ENCODE results near the gene SLC39A11.

SLC39A11 gene

DNA sequence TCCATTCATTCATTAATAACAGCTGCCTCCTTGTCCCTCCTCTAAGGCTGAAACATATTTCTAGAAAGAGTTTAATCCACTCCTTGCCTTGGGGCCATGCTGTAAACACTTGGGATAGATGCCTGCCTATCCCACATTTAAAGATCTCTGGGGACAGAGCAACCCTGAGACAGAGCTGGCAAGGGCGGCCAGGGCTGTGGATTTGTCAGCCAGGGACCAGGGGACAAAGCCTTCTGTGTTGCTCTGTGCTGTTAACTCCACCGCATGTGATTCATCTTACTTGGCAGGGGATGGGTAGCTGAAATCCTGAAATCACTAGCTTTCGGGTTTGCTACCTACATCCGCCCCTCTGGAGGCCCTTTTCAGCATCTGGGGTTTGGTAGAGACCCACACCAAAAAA lies 392.9 kb downstream of the SLC39A11 start:
- TF ChIP-seq, protein P1, sequence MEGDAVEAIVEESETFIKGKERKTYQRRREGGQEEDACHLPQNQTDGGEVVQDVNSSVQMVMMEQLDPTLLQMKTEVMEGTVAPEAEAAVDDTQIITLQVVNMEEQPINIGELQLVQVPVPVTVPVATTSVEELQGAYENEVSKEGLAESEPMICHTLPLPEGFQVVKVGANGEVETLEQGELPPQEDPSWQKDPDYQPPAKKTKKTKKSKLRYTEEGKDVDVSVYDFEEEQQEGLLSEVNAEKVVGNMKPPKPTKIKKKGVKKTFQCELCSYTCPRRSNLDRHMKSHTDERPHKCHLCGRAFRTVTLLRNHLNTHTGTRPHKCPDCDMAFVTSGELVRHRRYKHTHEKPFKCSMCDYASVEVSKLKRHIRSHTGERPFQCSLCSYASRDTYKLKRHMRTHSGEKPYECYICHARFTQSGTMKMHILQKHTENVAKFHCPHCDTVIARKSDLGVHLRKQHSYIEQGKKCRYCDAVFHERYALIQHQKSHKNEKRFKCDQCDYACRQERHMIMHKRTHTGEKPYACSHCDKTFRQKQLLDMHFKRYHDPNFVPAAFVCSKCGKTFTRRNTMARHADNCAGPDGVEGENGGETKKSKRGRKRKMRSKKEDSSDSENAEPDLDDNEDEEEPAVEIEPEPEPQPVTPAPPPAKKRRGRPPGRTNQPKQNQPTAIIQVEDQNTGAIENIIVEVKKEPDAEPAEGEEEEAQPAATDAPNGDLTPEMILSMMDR (conservative IDR thresholded peaks at IDR 0.05; ENCODE audit: low read depth, low read length) = no peak
- Histone ChIP-seq H3K4me3 (IDR thresholded peaks at IDR 0.05; ENCODE audit: insufficient read depth, low read depth, low read length) (no peak overlapping the region), H3K27ac (no peak overlapping the region), H3K36me3 (ENCODE audit: insufficient read depth) (no peaks in the 10 kb centered on the region), H3K4me1 (ENCODE audit: low read depth, poor library complexity, severe bottlenecking) (no peaks in the 10 kb centered on the region), H3K79me2 (ENCODE audit: insufficient read depth, low read depth) (no peaks in the 10 kb centered on the region), H3K9ac (no peak overlapping the region), H3K4me2 (no peak overlapping the region), H3K27me3 (ENCODE audit: insufficient read depth, low read depth) (no peaks in the 10 kb centered on the region), H4K20me1 (ENCODE audit: insufficient read depth) (no peaks in the 10 kb centered on the region), H2AFZ (ENCODE audit: low read depth) (no peak overlapping the region)

- H3K36me3 ChIP-seq (ENCODE audit: insufficient read depth) = no peaks in the 10 kb centered on the region
- H3K27me3 ChIP-seq (ENCODE audit: insufficient read depth, low read depth) = no peaks in the 10 kb centered on the region
- no peak overlapping the region for H3K4me2 ChIP-seq
- no peak overlapping the region for H3K27ac ChIP-seq
- H3K4me3 ChIP-seq (IDR thresholded peaks at IDR 0.05; ENCODE audit: insufficient read depth, low read depth, low read length) = no peak overlapping the region
- no peak overlapping the region for H3K9ac ChIP-seq
- TF ChIP-seq, protein P1 (conservative IDR thresholded peaks at IDR 0.05; ENCODE audit: low read depth, low read length) = no peak
- no peak overlapping the region for H2AFZ ChIP-seq (ENCODE audit: low read depth)
- no peaks in the 10 kb centered on the region for H3K79me2 ChIP-seq (ENCODE audit: insufficient read depth, low read depth)
- no peaks in the 10 kb centered on the region for H3K4me1 ChIP-seq (ENCODE audit: low read depth, poor library complexity, severe bottlenecking)
- H4K20me1 ChIP-seq (ENCODE audit: insufficient read depth) = no peaks in the 10 kb centered on the region
These were observed 394.8 kb downstream of the SLC39A11 start for GRCh38 chr17:72697602-72698146.

- Histone ChIP-seq H3K36me3 (ENCODE audit: insufficient read depth) (no peaks in the 10 kb centered on the region), H3K4me1 (ENCODE audit: low read depth, poor library complexity, severe bottlenecking) (no peaks in the 10 kb centered on the region), H2AFZ (ENCODE audit: low read depth) (no peak overlapping the region), H3K4me3 (IDR thresholded peaks at IDR 0.05; ENCODE audit: insufficient read depth, low read depth, low read length) (no peak overlapping the region), H3K79me2 (ENCODE audit: insufficient read depth, low read depth) (no peaks in the 10 kb centered on the region), H4K20me1 (ENCODE audit: insufficient read depth) (no peaks in the 10 kb centered on the region), H3K27me3 (ENCODE audit: insufficient read depth, low read depth) (no peaks in the 10 kb centered on the region), H3K4me2 (no peak overlapping the region), H3K27ac (no peak overlapping the region), H3K9ac (no peak overlapping the region)
- TF ChIP-seq, protein P1 (conservative IDR thresholded peaks at IDR 0.05; ENCODE audit: low read depth, low read length) = no peak
These were observed 395.8 kb downstream of the SLC39A11 start for GRCh38 chr17:72696721-72697120.

- H2AFZ ChIP-seq (ENCODE audit: low read depth) = no peak overlapping the region
- TF ChIP-seq, protein P1 (conservative IDR thresholded peaks at IDR 0.05; ENCODE audit: low read depth, low read length) = no peak
- H4K20me1 ChIP-seq (ENCODE audit: insufficient read depth) = no peaks in the 10 kb centered on the region
- no peak overlapping the region for H3K9ac ChIP-seq
- no peaks in the 10 kb centered on the region for H3K36me3 ChIP-seq (ENCODE audit: insufficient read depth)
- no peaks in the 10 kb centered on the region for H3K4me1 ChIP-seq (ENCODE audit: low read depth, poor library complexity, severe bottlenecking)
- no peaks in the 10 kb centered on the region for H3K27me3 ChIP-seq (ENCODE audit: insufficient read depth, low read depth)
- no peaks in the 10 kb centered on the region for H3K79me2 ChIP-seq (ENCODE audit: insufficient read depth, low read depth)
- H3K4me2 ChIP-seq = no peak overlapping the region
- H3K27ac ChIP-seq = no peak overlapping the region
- H3K4me3 ChIP-seq (IDR thresholded peaks at IDR 0.05; ENCODE audit: insufficient read depth, low read depth, low read length) = no peak overlapping the region
These were observed 396.3 kb downstream of the SLC39A11 start for GRCh38 chr17:72696156-72696555.
